HepG2 (cell line): ENCODE data around the gene ST6GAL2. TPM values are rescaled to one million over a fixed set of nuclear protein-coding genes. Genes with fewer than 3 reads are reported as not detected.

Experiments
- CCAR2 ChIP-seq: fragments of 200-400 bp; formaldehyde crosslinking; optimal IDR thresholded peaks from 2 replicates; pipeline ENCODE3; 2018; ENCODE audit warnings: low read depth, mild to moderate bottlenecking, low read length, moderate library complexity
- RFXAP ChIP-seq: sonication (generic); formaldehyde crosslinking; IDR thresholded peaks from 2 replicates; pipeline ENCODE4 v1.4.0; 2020; ENCODE audit warnings: missing genetic modification reagents, borderline replicate concordance
- SP1 ChIP-seq, 2 experiments: fragments of 450-650 bp in 1 of 2; sonication (generic) in 1 of 2; formaldehyde crosslinking in 1 of 2; IDR thresholded peaks; 2 replicates each; pipeline versions ENCODE4 v1.4.0 to v1.6.1; 2016 to 2020; ENCODE audit warnings: missing genetic modification reagents in 1 of 2
- ZNF263 ChIP-seq: sonication (generic); formaldehyde crosslinking; IDR thresholded peaks from 2 replicates; pipeline ENCODE4 v1.4.0; 2020; ENCODE audit warnings: missing genetic modification reagents
- ZNF432 ChIP-seq: sonication (generic); formaldehyde crosslinking; IDR thresholded peaks from 2 replicates; pipeline ENCODE4 v1.5.0; 2020; ENCODE audit warnings: missing genetic modification reagents, mild to moderate bottlenecking, borderline replicate concordance
- ZNF644 ChIP-seq: IDR thresholded peaks from 2 replicates; pipeline ENCODE4 v1.6.1; 2016; ENCODE audit warnings: low read depth
- polyA plus RNA-seq, 8 experiments: library from polyadenylated mRNA; depleted of rRNA in 3 of 8; stranded (reverse) in 7 of 8; unstranded in 1 of 8; fragments of >200 nt; fragmentation: Illumina TruSeq in 4 of 8; extraction: Trizol in 4 of 8; gene quantifications; 2 replicates each; pipeline versions ENCODE4 v1.2.1 to v1.2.3, GENCODE V29; 2011 to 2016; ENCODE audit warnings: low read depth in 4 of 8, missing spikeins in 1 of 8, mixed read lengths in 1 of 8; ENCODE audit not compliant: insufficient read depth in 1 of 8
- total RNA-seq, 5 experiments: library from RNA; depleted of rRNA; stranded (reverse); fragments of >200 nt; fragmentation: Illumina TruSeq; extraction: Trizol; gene quantifications; 2 replicates each; pipeline ENCODE4 v1.2.3, GENCODE V29; 2016; ENCODE audit warnings: low read depth in 1 of 5
- TF ChIP-seq, protein P1 (sequence below): sonication (generic); formaldehyde crosslinking; IDR thresholded peaks from 2 replicates; pipeline ENCODE4 v1.4.0; 2020; ENCODE audit warnings: low read depth, missing genetic modification reagents
- TF ChIP-seq, protein P2 (sequence below): IDR thresholded peaks from 2 replicates; pipeline ENCODE4 v1.6.1; 2012; ENCODE audit warnings: inconsistent platforms
- TF ChIP-seq, protein P3 (sequence below): IDR thresholded peaks from 2 replicates; pipeline ENCODE4 v1.6.1; 2016; ENCODE audit warnings: control low read depth
- TF ChIP-seq, protein P4 (sequence below): sonication (generic); formaldehyde crosslinking; IDR thresholded peaks from 2 replicates; pipeline ENCODE4 v1.4.0; 2020; ENCODE audit warnings: missing genetic modification reagents
- TF ChIP-seq, protein P5 (sequence below): sonication (generic); formaldehyde crosslinking; IDR thresholded peaks from 2 replicates; pipeline ENCODE4 v1.4.0; 2020; ENCODE audit warnings: mild to moderate bottlenecking, missing genetic modification reagents

Gene ST6GAL2
- total and polyA plus RNA-seq, 2 of the 13 experiments (the other 11 are each of a cell fraction or from before 2014, with no cell fraction given): not detected

DNA sequence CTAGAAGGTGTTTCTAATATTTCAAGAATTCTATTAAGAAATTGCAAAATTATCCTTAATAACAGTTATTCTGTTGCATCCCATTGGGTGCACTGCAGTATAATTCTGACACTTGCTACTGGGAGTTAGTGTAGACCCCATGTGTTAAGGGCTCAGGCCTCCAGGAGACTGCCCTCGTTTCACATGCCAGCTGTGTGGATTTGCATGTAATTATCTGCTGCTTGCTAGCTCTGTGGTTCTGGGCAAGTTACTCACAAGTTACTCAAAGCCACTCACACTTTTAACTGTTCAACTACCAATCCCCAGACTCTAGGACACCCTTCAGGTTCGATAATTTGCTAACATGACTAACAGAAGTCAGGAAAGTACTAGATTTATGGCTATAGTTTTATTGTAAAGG is 38.6 kb downstream of the ST6GAL2 start (continued):
- TF ChIP-seq, protein P1, sequence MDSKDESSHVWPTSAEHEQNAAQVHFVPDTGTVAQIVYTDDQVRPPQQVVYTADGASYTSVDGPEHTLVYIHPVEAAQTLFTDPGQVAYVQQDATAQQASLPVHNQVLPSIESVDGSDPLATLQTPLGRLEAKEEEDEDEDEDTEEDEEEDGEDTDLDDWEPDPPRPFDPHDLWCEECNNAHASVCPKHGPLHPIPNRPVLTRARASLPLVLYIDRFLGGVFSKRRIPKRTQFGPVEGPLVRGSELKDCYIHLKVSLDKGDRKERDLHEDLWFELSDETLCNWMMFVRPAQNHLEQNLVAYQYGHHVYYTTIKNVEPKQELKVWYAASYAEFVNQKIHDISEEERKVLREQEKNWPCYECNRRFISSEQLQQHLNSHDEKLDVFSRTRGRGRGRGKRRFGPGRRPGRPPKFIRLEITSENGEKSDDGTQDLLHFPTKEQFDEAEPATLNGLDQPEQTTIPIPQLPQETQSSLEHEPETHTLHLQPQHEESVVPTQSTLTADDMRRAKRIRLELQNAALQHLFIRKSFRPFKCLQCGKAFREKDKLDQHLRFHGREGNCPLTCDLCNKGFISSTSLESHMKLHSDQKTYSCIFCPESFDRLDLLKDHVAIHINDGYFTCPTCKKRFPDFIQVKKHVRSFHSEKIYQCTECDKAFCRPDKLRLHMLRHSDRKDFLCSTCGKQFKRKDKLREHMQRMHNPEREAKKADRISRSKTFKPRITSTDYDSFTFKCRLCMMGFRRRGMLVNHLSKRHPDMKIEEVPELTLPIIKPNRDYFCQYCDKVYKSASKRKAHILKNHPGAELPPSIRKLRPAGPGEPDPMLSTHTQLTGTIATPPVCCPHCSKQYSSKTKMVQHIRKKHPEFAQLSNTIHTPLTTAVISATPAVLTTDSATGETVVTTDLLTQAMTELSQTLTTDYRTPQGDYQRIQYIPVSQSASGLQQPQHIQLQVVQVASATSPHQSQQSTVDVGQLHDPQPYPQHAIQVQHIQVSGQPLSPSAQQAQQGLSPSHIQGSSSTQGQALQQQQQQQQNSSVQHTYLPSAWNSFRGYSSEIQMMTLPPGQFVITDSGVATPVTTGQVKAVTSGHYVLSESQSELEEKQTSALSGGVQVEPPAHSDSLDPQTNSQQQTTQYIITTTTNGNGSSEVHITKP: no peak
- TF ChIP-seq, protein P2, sequence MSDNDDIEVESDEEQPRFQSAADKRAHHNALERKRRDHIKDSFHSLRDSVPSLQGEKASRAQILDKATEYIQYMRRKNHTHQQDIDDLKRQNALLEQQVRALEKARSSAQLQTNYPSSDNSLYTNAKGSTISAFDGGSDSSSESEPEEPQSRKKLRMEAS: no peak
- no peak for TF ChIP-seq SP1 (IDR thresholded peaks at IDR 0.05)
- TF ChIP-seq SP1 (CRISPR knock-in tag; IDR thresholded peaks at IDR 0.05): no peak
- TF ChIP-seq ZNF644 (CRISPR knock-in tag): no peak
- no peak for TF ChIP-seq CCAR2
- TF ChIP-seq, protein P3, sequence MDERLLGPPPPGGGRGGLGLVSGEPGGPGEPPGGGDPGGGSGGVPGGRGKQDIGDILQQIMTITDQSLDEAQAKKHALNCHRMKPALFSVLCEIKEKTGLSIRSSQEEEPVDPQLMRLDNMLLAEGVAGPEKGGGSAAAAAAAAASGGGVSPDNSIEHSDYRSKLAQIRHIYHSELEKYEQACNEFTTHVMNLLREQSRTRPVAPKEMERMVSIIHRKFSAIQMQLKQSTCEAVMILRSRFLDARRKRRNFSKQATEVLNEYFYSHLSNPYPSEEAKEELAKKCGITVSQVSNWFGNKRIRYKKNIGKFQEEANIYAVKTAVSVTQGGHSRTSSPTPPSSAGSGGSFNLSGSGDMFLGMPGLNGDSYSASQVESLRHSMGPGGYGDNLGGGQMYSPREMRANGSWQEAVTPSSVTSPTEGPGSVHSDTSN: no peak
- TF ChIP-seq, protein P4, sequence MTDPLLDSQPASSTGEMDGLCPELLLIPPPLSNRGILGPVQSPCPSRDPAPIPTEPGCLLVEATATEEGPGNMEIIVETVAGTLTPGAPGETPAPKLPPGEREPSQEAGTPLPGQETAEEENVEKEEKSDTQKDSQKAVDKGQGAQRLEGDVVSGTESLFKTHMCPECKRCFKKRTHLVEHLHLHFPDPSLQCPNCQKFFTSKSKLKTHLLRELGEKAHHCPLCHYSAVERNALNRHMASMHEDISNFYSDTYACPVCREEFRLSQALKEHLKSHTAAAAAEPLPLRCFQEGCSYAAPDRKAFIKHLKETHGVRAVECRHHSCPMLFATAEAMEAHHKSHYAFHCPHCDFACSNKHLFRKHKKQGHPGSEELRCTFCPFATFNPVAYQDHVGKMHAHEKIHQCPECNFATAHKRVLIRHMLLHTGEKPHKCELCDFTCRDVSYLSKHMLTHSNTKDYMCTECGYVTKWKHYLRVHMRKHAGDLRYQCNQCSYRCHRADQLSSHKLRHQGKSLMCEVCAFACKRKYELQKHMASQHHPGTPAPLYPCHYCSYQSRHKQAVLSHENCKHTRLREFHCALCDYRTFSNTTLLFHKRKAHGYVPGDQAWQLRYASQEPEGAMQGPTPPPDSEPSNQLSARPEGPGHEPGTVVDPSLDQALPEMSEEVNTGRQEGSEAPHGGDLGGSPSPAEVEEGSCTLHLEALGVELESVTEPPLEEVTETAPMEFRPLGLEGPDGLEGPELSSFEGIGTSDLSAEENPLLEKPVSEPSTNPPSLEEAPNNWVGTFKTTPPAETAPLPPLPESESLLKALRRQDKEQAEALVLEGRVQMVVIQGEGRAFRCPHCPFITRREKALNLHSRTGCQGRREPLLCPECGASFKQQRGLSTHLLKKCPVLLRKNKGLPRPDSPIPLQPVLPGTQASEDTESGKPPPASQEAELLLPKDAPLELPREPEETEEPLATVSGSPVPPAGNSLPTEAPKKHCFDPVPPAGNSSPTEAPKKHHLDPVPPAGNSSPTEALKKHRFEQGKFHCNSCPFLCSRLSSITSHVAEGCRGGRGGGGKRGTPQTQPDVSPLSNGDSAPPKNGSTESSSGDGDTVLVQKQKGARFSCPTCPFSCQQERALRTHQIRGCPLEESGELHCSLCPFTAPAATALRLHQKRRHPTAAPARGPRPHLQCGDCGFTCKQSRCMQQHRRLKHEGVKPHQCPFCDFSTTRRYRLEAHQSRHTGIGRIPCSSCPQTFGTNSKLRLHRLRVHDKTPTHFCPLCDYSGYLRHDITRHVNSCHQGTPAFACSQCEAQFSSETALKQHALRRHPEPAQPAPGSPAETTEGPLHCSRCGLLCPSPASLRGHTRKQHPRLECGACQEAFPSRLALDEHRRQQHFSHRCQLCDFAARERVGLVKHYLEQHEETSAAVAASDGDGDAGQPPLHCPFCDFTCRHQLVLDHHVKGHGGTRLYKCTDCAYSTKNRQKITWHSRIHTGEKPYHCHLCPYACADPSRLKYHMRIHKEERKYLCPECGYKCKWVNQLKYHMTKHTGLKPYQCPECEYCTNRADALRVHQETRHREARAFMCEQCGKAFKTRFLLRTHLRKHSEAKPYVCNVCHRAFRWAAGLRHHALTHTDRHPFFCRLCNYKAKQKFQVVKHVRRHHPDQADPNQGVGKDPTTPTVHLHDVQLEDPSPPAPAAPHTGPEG (CRISPR knock-in tag): no peak
- TF ChIP-seq, protein P5, sequence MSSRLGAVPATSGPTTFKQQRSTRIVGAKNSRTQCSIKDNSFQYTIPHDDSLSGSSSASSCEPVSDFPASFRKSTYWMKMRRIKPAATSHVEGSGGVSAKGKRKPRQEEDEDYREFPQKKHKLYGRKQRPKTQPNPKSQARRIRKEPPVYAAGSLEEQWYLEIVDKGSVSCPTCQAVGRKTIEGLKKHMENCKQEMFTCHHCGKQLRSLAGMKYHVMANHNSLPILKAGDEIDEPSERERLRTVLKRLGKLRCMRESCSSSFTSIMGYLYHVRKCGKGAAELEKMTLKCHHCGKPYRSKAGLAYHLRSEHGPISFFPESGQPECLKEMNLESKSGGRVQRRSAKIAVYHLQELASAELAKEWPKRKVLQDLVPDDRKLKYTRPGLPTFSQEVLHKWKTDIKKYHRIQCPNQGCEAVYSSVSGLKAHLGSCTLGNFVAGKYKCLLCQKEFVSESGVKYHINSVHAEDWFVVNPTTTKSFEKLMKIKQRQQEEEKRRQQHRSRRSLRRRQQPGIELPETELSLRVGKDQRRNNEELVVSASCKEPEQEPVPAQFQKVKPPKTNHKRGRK (CRISPR knock-in tag): no peak
- no peak for TF ChIP-seq ZNF432 (CRISPR knock-in tag)
- no peak for TF ChIP-seq RFXAP (CRISPR knock-in tag)
- TF ChIP-seq ZNF263 (CRISPR knock-in tag): no peak
